Activated T-cell treated with anti-CD3 and anti-CD28 coated beads for 1 hour (primary cell): ENCODE data around the gene ABCC10.

ENCODE experiments used
- DNase-seq: peaks from one replicate; pipeline ENCODE4 v3.0.0-alpha.2; 2020; ENCODE audit warnings: low read depth

ABCC10 gene

GRCh38 chr6:43468748-43469681 is 41.7 kb downstream of the ABCC10 start:
- DNase-seq = no peak

- DNase-seq = no peak
Observed at GRCh38 chr6:43469947-43470346, 42.6 kb downstream of the ABCC10 start.

GRCh38 chr6:43471399-43471798 is 44.1 kb downstream of the ABCC10 start:
- DNase-seq = no peak

GRCh38 chr6:43472515-43472914 is 45.2 kb downstream of the ABCC10 start:
- DNase-seq = no peak

GRCh38 chr6:43475516-43475915 is 48.2 kb downstream of the ABCC10 start:
- no peak for DNase-seq

GRCh38 chr6:43476746-43477145 is 49.4 kb downstream of the ABCC10 start:
- DNase-seq = no peak

- DNase-seq = peak; percentile 98
Observed at GRCh38 chr6:43477235-43478007, 50.1 kb downstream of the ABCC10 start, which contains the start of gene TJAP1. Gene TJAP1, plus strand, starts transcription at chr6:43477570. Its CDS starts 21,432 bp downstream, at chr6:43499002.

- DNase-seq = no peak
Observed at GRCh38 chr6:43478008-43478372, 50.6 kb downstream of the ABCC10 start.

- DNase-seq = no peak
Observed at GRCh38 chr6:43481075-43481474, 53.7 kb downstream of the ABCC10 start.

GRCh38 chr6:43481591-43482236 is 54.4 kb downstream of the ABCC10 start:
- DNase-seq = no peak

- no peak for DNase-seq
Observed at GRCh38 chr6:43488667-43489276, 61.4 kb downstream of the ABCC10 start.

- DNase-seq = no peak
Observed at GRCh38 chr6:43489277-43490072, 62.1 kb downstream of the ABCC10 start.

GRCh38 chr6:43490523-43490939 is 63.2 kb downstream of the ABCC10 start:
- no peak for DNase-seq

- DNase-seq = no peak
Observed at GRCh38 chr6:43491750-43492661, 64.7 kb downstream of the ABCC10 start.

GRCh38 chr6:43492673-43493072 is 65.3 kb downstream of the ABCC10 start:
- DNase-seq = no peak

- DNase-seq = no peak
Observed at GRCh38 chr6:43493230-43493629, 65.9 kb downstream of the ABCC10 start.

GRCh38 chr6:43493833-43494232 is 66.5 kb downstream of the ABCC10 start:
- no peak for DNase-seq

GRCh38 chr6:43494321-43494720 is 67.0 kb downstream of the ABCC10 start:
- DNase-seq = no peak

- no peak for DNase-seq
Observed at GRCh38 chr6:43494766-43495165, 67.4 kb downstream of the ABCC10 start.

GRCh38 chr6:43495409-43495941 is 68.1 kb downstream of the ABCC10 start:
- no peak for DNase-seq
